ENCODE data around the gene NPC1L1.

The NPC1L1 gene

DNA sequence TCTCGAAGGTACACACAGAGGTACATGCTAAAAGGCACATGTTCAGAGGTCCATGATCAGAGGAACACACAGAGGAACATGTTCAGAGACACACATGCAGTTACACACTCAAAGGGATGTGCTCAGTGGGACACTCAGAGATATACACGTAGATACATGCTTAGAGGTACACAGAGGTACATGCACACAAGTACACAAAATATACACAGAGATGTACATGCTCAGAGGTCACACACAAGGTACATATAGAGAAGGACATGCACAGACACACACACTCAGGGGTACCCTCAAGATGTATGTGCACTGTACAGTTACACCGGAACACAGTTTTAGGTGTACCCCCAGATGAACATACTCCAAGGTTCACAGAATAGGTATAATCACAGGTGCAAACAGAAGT lies 18.8 kb downstream of the NPC1L1 start:
- TF ChIP-seq, protein P1, sequence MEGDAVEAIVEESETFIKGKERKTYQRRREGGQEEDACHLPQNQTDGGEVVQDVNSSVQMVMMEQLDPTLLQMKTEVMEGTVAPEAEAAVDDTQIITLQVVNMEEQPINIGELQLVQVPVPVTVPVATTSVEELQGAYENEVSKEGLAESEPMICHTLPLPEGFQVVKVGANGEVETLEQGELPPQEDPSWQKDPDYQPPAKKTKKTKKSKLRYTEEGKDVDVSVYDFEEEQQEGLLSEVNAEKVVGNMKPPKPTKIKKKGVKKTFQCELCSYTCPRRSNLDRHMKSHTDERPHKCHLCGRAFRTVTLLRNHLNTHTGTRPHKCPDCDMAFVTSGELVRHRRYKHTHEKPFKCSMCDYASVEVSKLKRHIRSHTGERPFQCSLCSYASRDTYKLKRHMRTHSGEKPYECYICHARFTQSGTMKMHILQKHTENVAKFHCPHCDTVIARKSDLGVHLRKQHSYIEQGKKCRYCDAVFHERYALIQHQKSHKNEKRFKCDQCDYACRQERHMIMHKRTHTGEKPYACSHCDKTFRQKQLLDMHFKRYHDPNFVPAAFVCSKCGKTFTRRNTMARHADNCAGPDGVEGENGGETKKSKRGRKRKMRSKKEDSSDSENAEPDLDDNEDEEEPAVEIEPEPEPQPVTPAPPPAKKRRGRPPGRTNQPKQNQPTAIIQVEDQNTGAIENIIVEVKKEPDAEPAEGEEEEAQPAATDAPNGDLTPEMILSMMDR (IDR thresholded peaks at IDR 0.05; ENCODE audit: low read depth, low read length): no peak
- DNase-seq (ENCODE audit: low read depth in 2 of 2): no peak
- no peak overlapping the region for H3K4me3 ChIP-seq (replicated peaks in 1 of 2; ENCODE audit: low read depth in 2 of 2, low read length in 2 of 2)

DNA sequence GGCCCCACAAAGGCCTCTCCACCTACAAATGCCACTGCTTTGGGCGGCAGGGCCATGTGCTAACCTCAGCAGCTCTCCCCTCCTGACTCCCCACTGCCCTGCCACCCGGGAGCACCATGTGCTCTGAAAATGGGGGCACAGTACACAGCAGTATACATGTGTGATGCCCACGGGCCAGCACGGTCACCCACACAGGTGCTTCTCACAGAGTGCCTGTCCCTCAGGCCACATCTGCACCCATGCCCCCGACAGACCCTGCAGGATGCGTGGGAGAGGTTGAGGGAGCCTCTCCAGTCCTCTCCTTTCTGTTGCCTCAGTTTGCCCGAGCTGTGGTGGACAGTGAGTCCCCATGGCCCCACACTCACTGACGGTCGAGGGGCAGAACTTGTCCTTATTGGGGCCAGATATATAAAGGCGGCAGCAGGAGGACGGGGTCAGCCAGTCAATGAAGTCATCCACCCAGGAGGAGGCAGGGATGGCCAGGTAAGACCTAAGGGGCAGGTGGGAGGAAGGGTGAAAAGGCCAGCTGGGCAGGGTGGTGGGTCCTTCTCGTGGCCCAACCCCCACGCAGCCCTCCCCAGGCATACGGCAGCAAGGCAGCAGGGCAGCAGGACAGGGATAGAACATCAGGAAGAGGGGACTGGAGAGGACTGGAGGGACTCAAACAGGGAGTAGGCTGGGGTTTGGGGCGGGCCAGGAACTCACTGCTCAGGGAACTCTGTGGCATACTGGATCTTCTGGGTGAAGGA lies 19.6 kb downstream of the NPC1L1 start:
- no peak for DNase-seq (ENCODE audit: low read depth in 2 of 2)
- H3K4me3 ChIP-seq (replicated peaks in 1 of 2; ENCODE audit: low read depth in 2 of 2, low read length in 2 of 2): no peak overlapping the region
- TF ChIP-seq, protein P1 (IDR thresholded peaks at IDR 0.05; ENCODE audit: low read depth, low read length): no peak

GRCh38 chr7:44520574-44520973 lies 20.6 kb downstream of the NPC1L1 start:
- H3K4me3 ChIP-seq (replicated peaks in 1 of 2; ENCODE audit: low read depth in 2 of 2, low read length in 2 of 2): no peak overlapping the region
- TF ChIP-seq, protein P1 (IDR thresholded peaks at IDR 0.05; ENCODE audit: low read depth, low read length): no peak
- no peak for DNase-seq (ENCODE audit: low read depth in 2 of 2)

DNA sequence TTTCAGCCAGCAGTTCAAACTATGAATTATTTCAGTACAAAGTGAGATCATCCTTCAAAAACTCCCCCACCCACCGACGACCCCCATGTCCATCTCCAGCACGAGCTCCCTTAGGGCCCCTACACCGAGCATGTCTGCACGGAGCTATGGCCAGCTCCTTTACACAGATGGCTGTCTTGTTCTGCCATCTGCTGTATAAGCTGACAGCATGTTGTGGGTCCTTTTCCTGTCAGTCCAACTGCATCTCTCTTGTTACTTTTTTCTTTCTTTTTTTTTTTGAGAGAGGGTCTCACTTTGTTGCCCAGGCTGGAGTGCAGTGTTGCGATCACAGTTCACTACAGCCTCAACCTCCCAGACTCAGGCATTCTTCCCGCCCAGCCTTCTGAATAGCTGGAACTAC lies 21.6 kb downstream of the NPC1L1 start:
- TF ChIP-seq, protein P1 (IDR thresholded peaks at IDR 0.05; ENCODE audit: low read depth, low read length): no peak
- no peak for DNase-seq (ENCODE audit: low read depth in 2 of 2)
- H3K4me3 ChIP-seq (replicated peaks in 1 of 2; ENCODE audit: low read depth in 2 of 2, low read length in 2 of 2): no peak overlapping the region

DNA sequence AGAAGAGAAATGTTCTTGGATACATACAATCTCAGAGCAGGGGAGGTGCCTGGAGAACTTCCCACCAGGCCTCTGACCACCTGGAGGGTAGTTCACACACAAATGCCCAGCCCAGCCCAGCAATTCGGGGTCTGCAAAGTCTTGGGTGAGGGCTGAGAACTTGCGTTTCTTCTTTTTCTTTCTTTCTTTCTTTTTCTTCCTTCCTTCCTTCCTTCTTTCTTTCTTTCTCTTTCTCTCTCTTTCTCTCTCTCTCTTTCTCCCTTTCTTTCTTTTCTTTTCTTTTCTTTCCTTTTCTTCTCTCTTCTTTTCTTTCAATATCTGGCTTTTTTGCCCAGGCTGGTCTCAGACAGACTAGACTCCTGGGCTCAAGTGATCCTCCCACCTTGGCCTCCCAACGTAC lies 22.4 kb downstream of the NPC1L1 start:
- DNase-seq (ENCODE audit: low read depth in 2 of 2): no peak
- TF ChIP-seq, protein P1 (IDR thresholded peaks at IDR 0.05; ENCODE audit: low read depth, low read length): no peak
- H3K4me3 ChIP-seq (replicated peaks in 1 of 2; ENCODE audit: low read depth in 2 of 2, low read length in 2 of 2): no peak overlapping the region

DNA sequence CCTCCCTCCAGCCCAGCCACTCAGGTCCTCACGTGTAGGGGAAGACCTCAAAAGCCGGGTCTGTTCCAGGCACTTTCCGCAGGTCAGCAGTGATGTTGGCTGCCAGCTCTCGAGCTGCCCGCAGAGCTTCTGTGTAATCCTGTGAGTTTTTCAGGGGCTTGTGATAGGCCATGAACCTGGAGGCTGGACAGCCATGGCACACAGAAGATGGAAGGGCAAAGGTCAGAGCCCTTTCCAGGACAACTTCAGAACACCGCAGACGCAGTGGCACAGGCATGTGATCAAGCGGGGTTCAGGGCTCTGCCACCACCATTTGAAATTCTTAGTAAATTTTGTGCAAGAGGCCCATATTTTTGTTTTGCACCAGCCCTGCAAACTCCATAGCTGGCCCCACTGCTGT lies 24.0 kb downstream of the NPC1L1 start:
- H3K4me3 ChIP-seq (replicated peaks in 1 of 2; ENCODE audit: low read depth in 2 of 2, low read length in 2 of 2): no peak overlapping the region
- TF ChIP-seq, protein P1 (IDR thresholded peaks at IDR 0.05; ENCODE audit: low read depth, low read length): no peak
- no peak for DNase-seq (ENCODE audit: low read depth in 2 of 2)

Measured in cardiac fibroblast (primary cell).